Stimulated activated CD4-positive, alpha-beta T cell treated with anti-CD3 and anti-CD28 coated beads, Interleukin-4, amount 100 ng/mL, for 24 hours (primary cell): ENCODE results near the gene AKR1D1.
"Not testable (repeated sequence)": the region's sequence is repeated elsewhere in the genome, so short reads cannot be mapped to it uniquely, and the experiment has no call there.

Experiments
- DNase-seq: peaks from one replicate; pipeline ENCODE4 v3.0.0-alpha.2; 2020

The AKR1D1 gene

GRCh38 chr7:138076196-138076595 lies at the start of gene AKR1D1:
Gene AKR1D1, plus strand, starts transcription at chr7:138076459. Its CDS starts 60 bp downstream, at chr7:138076519.
- DNase-seq, result no peak

GRCh38 chr7:138027100-138027499 lies 49.2 kb upstream of the AKR1D1 start:
- no peak for DNase-seq

- no peak for DNase-seq
Observed at GRCh38 chr7:138029126-138029525, 47.1 kb upstream of the AKR1D1 start.

GRCh38 chr7:138029941-138030340 lies 46.3 kb upstream of the AKR1D1 start:
- DNase-seq, result no peak

GRCh38 chr7:138030679-138031351 lies 45.4 kb upstream of the AKR1D1 start:
- DNase-seq, result no peak

GRCh38 chr7:138032186-138032585 lies 44.1 kb upstream of the AKR1D1 start:
- no peak for DNase-seq

- no peak for DNase-seq
Observed at GRCh38 chr7:138032770-138033169, 43.5 kb upstream of the AKR1D1 start.

GRCh38 chr7:138033241-138033640 lies 43.0 kb upstream of the AKR1D1 start:
- DNase-seq, result no peak

GRCh38 chr7:138036135-138036534 lies 40.1 kb upstream of the AKR1D1 start:
- DNase-seq, result no peak

- not testable (repeated sequence) for DNase-seq
Observed at GRCh38 chr7:138040063-138040462, 36.2 kb upstream of the AKR1D1 start.

GRCh38 chr7:138044897-138045296 lies 31.4 kb upstream of the AKR1D1 start:
- no peak for DNase-seq

GRCh38 chr7:138047907-138048306 lies 28.4 kb upstream of the AKR1D1 start:
- DNase-seq, result no peak

- no peak for DNase-seq
Observed at GRCh38 chr7:138049505-138050116, 26.6 kb upstream of the AKR1D1 start.

GRCh38 chr7:138051712-138052247 lies 24.5 kb upstream of the AKR1D1 start:
- DNase-seq, result not testable (repeated sequence)

GRCh38 chr7:138052696-138053095 lies 23.6 kb upstream of the AKR1D1 start:
- DNase-seq, result no peak

GRCh38 chr7:138055698-138056097 lies 20.6 kb upstream of the AKR1D1 start:
- not testable (repeated sequence) for DNase-seq

- no peak for DNase-seq
Observed at GRCh38 chr7:138063400-138063799, 12.9 kb upstream of the AKR1D1 start.

- DNase-seq, result no peak
Observed at GRCh38 chr7:138064856-138065357, 11.4 kb upstream of the AKR1D1 start.

- no peak for DNase-seq
Observed at GRCh38 chr7:138065827-138066226, 10.4 kb upstream of the AKR1D1 start.

- no peak for DNase-seq
Observed at GRCh38 chr7:138066954-138067394, 9.3 kb upstream of the AKR1D1 start.

- DNase-seq, result no peak
Observed at GRCh38 chr7:138067774-138068173, 8.5 kb upstream of the AKR1D1 start.

- DNase-seq, result no peak
Observed at GRCh38 chr7:138070908-138071307, 5.4 kb upstream of the AKR1D1 start.

GRCh38 chr7:138072726-138073125 lies 3.5 kb upstream of the AKR1D1 start:
- DNase-seq, result no peak

GRCh38 chr7:138074121-138074520 lies 2.1 kb upstream of the AKR1D1 start:
- DNase-seq, result no peak
